Calu3 (cell line): ENCODE results near the gene LOXHD1. TPM values are rescaled to one million over a fixed set of nuclear protein-coding genes. Genes with fewer than 3 reads are reported as not detected.

ENCODE experiments used
- BruUV-seq: library from RNA; stranded (reverse); fragments of 400-500 nt; replicated peaks from 2 replicates; lab custom pipeline; 2021; lab: Mats Ljungman, UMichigan
- CTCF ChIA-PET: fragments of 300-600 bp; sonication (Branson Sonifier 250); formaldehyde crosslinking; loops from one replicate; lab custom pipeline; 2022; ENCODE audit warnings: antibody characterized with exemption; lab: Charles Lee
- DNase-seq: peaks from one replicate; pipeline ENCODE4 v3.0.0; 2022
- H3K27ac Mint-ChIP-seq: one replicate; pipeline ENCODE4 v1.8.0; 2022; ENCODE audit warnings: mixed read lengths; ENCODE audit not compliant: unreplicated experiment
- H3K27me3 Mint-ChIP-seq: one replicate; pipeline ENCODE4 v1.8.0; 2022; ENCODE audit warnings: mixed read lengths; ENCODE audit not compliant: unreplicated experiment
- H3K36me3 Mint-ChIP-seq: one replicate; pipeline ENCODE4 v1.8.0; 2022; ENCODE audit warnings: mild to moderate bottlenecking, moderate library complexity, mixed read lengths; ENCODE audit not compliant: insufficient read depth, unreplicated experiment
- H3K4me1 Mint-ChIP-seq: one replicate; pipeline ENCODE4 v1.8.0; 2022; ENCODE audit warnings: mild to moderate bottlenecking, low read depth, mixed read lengths; ENCODE audit not compliant: unreplicated experiment
- H3K4me3 Mint-ChIP-seq: one replicate; pipeline ENCODE4 v1.8.0; 2022; ENCODE audit warnings: mild to moderate bottlenecking, low read depth, moderate library complexity, mixed read lengths; ENCODE audit not compliant: unreplicated experiment
- H3K9me3 Mint-ChIP-seq: one replicate; pipeline ENCODE4 v1.8.0; 2022; ENCODE audit warnings: low read depth, mixed read lengths; ENCODE audit not compliant: unreplicated experiment
- intact Hi-C: fragments of 100-400 bp; cut with micrococcal nuclease; formaldehyde crosslinking; loops from one replicate; pipeline ENCODE4 v1.10.0; 2022; ENCODE audit not compliant: unreplicated experiment
- total RNA-seq: library from RNA; stranded (reverse); gene quantifications from 2 replicates; pipeline ENCODE4 v1.2.3, GENCODE V29; 2022
- TF ChIP-seq, protein P1 (sequence below): fragments of 200-600 bp; IDR thresholded peaks from one replicate; pipeline ENCODE4 v1.8.0; 2022; ENCODE audit warnings: antibody characterized with exemption; ENCODE audit not compliant: unreplicated experiment

The LOXHD1 gene
- total RNA-seq, 1 experiment from 2014 or later: not detected

DNA sequence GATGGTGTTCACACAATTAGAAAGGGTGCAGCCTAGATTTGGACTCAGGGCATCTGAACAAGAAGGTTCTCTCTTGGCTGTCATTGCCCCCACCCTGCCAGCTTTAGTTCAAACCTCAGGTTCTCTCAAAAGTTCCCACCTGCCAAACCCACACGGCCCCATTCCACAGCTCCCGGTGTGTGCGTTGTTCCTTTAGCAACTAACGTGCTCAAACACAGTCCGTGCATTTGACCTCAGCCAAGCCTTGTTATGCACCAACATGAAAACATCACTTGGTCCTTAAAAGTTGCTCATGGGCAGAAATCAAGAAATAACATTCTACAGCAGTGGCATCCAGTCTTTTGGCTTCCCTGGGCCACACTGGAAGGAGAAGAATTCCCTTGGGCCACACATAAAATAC lies 32.0 kb downstream of the LOXHD1 start:
- no TSS peak for BruUV-seq
- Mint-ChIP-seq H3K36me3 (no peaks in the 10 kb centered on the region), H3K27ac (no peak overlapping the region), H3K9me3 (no peaks in the 10 kb centered on the region), H3K4me1 (no peaks in the 10 kb centered on the region), H3K27me3 (peaks cover 91% of the 10 kb centered on the region), H3K4me3 (no peak overlapping the region)
- no peak for DNase-seq
- TF ChIP-seq, protein P1, sequence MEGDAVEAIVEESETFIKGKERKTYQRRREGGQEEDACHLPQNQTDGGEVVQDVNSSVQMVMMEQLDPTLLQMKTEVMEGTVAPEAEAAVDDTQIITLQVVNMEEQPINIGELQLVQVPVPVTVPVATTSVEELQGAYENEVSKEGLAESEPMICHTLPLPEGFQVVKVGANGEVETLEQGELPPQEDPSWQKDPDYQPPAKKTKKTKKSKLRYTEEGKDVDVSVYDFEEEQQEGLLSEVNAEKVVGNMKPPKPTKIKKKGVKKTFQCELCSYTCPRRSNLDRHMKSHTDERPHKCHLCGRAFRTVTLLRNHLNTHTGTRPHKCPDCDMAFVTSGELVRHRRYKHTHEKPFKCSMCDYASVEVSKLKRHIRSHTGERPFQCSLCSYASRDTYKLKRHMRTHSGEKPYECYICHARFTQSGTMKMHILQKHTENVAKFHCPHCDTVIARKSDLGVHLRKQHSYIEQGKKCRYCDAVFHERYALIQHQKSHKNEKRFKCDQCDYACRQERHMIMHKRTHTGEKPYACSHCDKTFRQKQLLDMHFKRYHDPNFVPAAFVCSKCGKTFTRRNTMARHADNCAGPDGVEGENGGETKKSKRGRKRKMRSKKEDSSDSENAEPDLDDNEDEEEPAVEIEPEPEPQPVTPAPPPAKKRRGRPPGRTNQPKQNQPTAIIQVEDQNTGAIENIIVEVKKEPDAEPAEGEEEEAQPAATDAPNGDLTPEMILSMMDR: no peak
- CTCF ChIA-PET: no interaction called here
- intact Hi-C loops: no loop called here

GRCh38 chr18:46624127-46624526 lies 32.9 kb downstream of the LOXHD1 start:
- no TSS peak for BruUV-seq
- H3K36me3 Mint-ChIP-seq: no peaks in the 10 kb centered on the region
- CTCF ChIA-PET: no interaction called here
- H3K4me3 Mint-ChIP-seq: no peak overlapping the region
- no peak overlapping the region for H3K27ac Mint-ChIP-seq
- TF ChIP-seq, protein P1: no peak
- no peaks in the 10 kb centered on the region for H3K4me1 Mint-ChIP-seq
- H3K9me3 Mint-ChIP-seq: no peaks in the 10 kb centered on the region
- intact Hi-C loops: no loop called here
- H3K27me3 Mint-ChIP-seq: peaks cover 91% of the 10 kb centered on the region
- DNase-seq: no peak

DNA sequence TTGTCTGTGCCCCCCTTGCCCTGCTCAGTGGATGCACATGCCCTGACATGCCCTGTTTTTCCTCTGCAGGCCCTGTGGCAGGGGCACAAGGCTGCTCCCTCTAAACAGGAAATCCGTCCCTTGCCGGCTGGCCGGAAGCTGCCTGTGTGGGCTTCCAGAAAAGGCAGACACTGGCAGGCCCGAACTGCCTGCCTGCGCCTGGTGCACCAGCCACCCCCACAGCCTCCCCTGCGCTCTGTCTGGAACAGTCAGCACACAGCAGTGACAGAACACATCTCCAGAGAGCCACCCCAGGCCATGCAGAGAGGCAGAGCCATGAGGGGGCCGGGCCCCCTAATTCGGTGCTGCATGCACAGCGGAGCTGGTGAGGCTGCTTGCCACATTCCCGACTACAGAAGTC lies 33.5 kb downstream of the LOXHD1 start:
- no peaks in the 10 kb centered on the region for H3K36me3 Mint-ChIP-seq
- H3K27me3 Mint-ChIP-seq: peaks cover 91% of the 10 kb centered on the region
- H3K4me3 Mint-ChIP-seq: no peak overlapping the region
- no peaks in the 10 kb centered on the region for H3K4me1 Mint-ChIP-seq
- no peak for DNase-seq
- intact Hi-C loops: loop anchor here (1.0 to 2.0 kb wide), 2 partner anchors 342 to 475 kb away; no protein-coding TSS in a partner anchor
- H3K27ac Mint-ChIP-seq: no peak overlapping the region
- CTCF ChIA-PET: interaction anchor here (0.7 to 2.0 kb wide), 5 partner anchors 19 to 468 kb away, joined by 3 to 16 read pairs (median 3); no protein-coding TSS in a partner anchor
- TF ChIP-seq, protein P1: no peak
- H3K9me3 Mint-ChIP-seq: no peaks in the 10 kb centered on the region
- no TSS peak for BruUV-seq

- CTCF ChIA-PET: interaction anchor here (0.6 to 2.0 kb wide), 7 partner anchors 19 to 468 kb away, joined by 3 to 16 read pairs (median 3); a partner anchor contains a TSS
- DNase-seq: no peak
- no peak overlapping the region for H3K27ac Mint-ChIP-seq
- no peaks in the 10 kb centered on the region for H3K9me3 Mint-ChIP-seq
- TF ChIP-seq, protein P1: no peak
- peaks cover 91% of the 10 kb centered on the region for H3K27me3 Mint-ChIP-seq
- no peaks in the 10 kb centered on the region for H3K36me3 Mint-ChIP-seq
- H3K4me3 Mint-ChIP-seq: no peak overlapping the region
- BruUV-seq: no TSS peak
- no peaks in the 10 kb centered on the region for H3K4me1 Mint-ChIP-seq
- intact Hi-C loops: loop anchor here (1.0 to 2.0 kb wide), 2 partner anchors 342 to 474 kb away; no protein-coding TSS in a partner anchor
These were observed 34.0 kb downstream of the LOXHD1 start for GRCh38 chr18:46622999-46623398.
